ENCODE data around the gene FAAP20. TPM values are rescaled to one million over a fixed set of nuclear protein-coding genes. Genes with fewer than 3 reads are reported as not detected.

Gene FAAP20
- total and polyA plus RNA-seq, 10 of the 15 experiments (the other 5 are each of a cell fraction or from before 2014, with no cell fraction given) = 0.79 to 91.8 (median 20.9) TPM

DNA sequence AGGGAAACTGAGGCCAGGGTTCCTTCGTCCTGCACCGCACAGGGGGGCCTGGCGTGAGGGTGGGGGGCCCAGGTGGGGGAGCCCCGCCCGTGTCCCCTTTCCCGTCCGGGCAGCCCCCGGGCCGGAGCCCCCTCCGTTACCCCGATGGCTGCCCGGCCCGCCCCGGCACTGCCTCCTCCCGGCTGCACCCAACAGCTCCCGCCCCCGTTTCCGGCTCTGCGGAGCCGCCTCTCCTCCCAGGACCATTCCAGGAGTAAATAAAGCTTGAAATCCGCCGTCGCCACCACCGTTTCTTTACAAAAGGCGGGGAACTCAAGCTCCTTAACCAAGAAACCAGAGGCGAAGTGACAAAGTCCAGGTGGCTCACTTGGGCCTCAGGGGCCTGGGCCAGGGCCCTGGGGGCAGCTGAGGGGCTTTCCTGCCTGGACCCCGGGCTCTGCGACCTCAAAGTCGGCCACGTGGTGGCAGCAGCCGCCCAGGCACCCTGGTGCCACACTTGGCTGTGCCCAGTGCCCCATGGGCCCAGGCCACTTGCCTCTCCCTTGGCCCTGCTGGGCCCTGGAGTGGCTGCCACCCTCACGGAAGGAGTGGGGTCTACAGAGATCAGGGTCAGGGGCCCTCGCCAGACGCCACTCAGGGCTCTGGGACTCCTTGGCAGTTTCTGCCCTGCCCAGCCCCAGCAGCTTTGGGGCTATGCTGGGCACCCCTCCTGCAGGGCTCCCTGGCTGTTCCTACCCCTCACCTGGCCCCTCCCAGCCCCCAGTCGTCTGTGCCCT is 514 bp upstream of the FAAP20 start (continued):
- TF ChIP-seq, protein P1, sequence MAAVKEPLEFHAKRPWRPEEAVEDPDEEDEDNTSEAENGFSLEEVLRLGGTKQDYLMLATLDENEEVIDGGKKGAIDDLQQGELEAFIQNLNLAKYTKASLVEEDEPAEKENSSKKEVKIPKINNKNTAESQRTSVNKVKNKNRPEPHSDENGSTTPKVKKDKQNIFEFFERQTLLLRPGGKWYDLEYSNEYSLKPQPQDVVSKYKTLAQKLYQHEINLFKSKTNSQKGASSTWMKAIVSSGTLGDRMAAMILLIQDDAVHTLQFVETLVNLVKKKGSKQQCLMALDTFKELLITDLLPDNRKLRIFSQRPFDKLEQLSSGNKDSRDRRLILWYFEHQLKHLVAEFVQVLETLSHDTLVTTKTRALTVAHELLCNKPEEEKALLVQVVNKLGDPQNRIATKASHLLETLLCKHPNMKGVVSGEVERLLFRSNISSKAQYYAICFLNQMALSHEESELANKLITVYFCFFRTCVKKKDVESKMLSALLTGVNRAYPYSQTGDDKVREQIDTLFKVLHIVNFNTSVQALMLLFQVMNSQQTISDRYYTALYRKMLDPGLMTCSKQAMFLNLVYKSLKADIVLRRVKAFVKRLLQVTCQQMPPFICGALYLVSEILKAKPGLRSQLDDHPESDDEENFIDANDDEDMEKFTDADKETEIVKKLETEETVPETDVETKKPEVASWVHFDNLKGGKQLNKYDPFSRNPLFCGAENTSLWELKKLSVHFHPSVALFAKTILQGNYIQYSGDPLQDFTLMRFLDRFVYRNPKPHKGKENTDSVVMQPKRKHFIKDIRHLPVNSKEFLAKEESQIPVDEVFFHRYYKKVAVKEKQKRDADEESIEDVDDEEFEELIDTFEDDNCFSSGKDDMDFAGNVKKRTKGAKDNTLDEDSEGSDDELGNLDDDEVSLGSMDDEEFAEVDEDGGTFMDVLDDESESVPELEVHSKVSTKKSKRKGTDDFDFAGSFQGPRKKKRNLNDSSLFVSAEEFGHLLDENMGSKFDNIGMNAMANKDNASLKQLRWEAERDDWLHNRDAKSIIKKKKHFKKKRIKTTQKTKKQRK (IDR thresholded peaks at IDR 0.05; ENCODE audit: low read depth, low read length) = no peak

DNA sequence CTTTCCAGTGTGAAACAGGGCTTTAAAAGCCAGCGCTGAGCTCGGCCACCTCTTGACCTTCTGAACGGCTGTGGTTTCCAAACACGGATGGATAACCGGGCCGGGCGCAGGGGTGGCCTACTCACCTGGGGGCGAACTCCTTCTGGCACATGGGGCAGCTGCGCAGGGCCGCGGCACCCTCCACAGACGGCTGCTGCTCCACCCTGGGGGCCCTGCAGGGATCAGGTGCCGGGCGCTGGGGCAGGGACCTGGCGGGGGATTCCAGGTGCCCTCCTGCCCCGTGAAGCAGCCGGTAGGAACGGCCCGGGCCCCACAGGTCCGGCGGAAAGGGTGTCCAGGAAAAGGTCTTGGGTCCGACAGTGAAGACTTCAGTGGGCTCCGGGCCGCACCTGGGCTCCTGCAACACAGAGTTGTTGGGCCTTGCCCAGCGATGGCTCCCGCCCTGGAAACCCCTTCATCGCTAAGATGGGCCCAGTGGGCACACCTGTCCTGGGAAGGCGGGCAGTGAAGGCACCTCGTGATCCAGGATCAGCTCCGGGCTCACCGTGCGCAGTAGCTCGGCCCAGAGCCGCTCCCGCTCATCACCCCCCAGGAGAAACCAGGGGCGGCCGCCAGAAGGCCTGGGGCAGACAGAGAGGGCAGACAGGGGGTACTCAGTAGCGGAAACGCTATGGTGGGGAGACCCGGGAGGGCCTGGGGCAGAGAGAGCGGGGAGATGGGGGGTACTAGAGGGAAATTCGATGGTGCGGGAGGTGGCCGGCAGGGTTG is 874 bp downstream of the FAAP20 start:
- H3K27ac ChIP-seq (ENCODE audit: control insufficient read depth, insufficient read depth) = peak overlapping the region; percentile 42; the same call in 1 of the 2 replicates
- intact Hi-C loops (cut with micrococcal nuclease; ENCODE audit: unreplicated experiment) = loop anchor here (2.0 kb wide), 1 partner anchor 355 kb away; no protein-coding TSS in a partner anchor
- ATAC-seq (no peak), DNase-seq (ENCODE audit: low read depth, low spot score) (no peak), FAIRE-seq (no peak)
- in situ Hi-C loops (cut with MboI) = loop anchor here (5.0 to 10.0 kb wide), 2 partner anchors 194 to 1231 kb away; no protein-coding TSS in a partner anchor
- peaks cover 6% of the 10 kb centered on the region for H3K4me1 ChIP-seq (ENCODE audit: control insufficient read depth, insufficient read depth, low read length)
- H3K79me2 ChIP-seq (ENCODE audit: control insufficient read depth, insufficient read depth, low read length) = peaks cover 1% of the 10 kb centered on the region
- no peak overlapping the region for H2AFZ ChIP-seq (ENCODE audit: control insufficient read depth, low read depth, low read length)
- WGBS (ENCODE audit: insufficient coverage, insufficient replicate concordance, low lambda C conversion rate, missing lambda C conversion rate) = 82% methylated on average over 40 of the region's 44 CpGs
- peak overlapping the region; percentile 89 for H3K4me2 ChIP-seq (ENCODE audit: control insufficient read depth, insufficient read depth)
- BruUV-seq (replicated peaks) = no TSS peak
- TF ChIP-seq, protein P2, sequence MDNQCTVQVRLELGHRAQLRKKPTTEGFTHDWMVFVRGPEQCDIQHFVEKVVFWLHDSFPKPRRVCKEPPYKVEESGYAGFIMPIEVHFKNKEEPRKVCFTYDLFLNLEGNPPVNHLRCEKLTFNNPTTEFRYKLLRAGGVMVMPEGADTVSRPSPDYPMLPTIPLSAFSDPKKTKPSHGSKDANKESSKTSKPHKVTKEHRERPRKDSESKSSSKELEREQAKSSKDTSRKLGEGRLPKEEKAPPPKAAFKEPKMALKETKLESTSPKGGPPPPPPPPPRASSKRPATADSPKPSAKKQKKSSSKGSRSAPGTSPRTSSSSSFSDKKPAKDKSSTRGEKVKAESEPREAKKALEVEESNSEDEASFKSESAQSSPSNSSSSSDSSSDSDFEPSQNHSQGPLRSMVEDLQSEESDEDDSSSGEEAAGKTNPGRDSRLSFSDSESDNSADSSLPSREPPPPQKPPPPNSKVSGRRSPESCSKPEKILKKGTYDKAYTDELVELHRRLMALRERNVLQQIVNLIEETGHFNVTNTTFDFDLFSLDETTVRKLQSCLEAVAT (IDR thresholded peaks at IDR 0.05) = 0 out of 2 replicates have a peak, but pooled peaks have one; percentile 31
- no peak for TF ChIP-seq MTA3 (IDR thresholded peaks at IDR 0.05; ENCODE audit: borderline replicate concordance, low read length)
- no peaks in the 10 kb centered on the region; a peak in 1 of 4 replicates for H3K36me3 ChIP-seq (ENCODE audit: control insufficient read depth in 2 of 2, insufficient read depth in 2 of 2, low read length in 1 of 2)
- H3K9me3 ChIP-seq (replicated peaks; ENCODE audit: control insufficient read depth, insufficient read depth, low read length) = no peaks in the 10 kb centered on the region
- ChIA-PET CTCF (no interaction called here), RAD21 (ENCODE audit: unreplicated experiment) (interaction anchor here (0.6 kb wide), 1 partner anchor 13 kb away, joined by 3 read pairs; no protein-coding TSS in a partner anchor), SMC1A (ENCODE audit: uncharacterized antibody, unreplicated experiment) (no interaction called here), POLR2A (interaction anchor here (0.6 to 1.1 kb wide), 4 partner anchors 9 to 1770 kb away, joined by 3 to 4 read pairs (median 4); no protein-coding TSS in a partner anchor)
- H3K27me3 ChIP-seq (replicated peaks in 1 of 2; ENCODE audit: control insufficient read depth in 2 of 2, insufficient read depth in 2 of 2, low read length in 1 of 2) = no peaks in the 10 kb centered on the region
- H4K20me1 ChIP-seq (ENCODE audit: control insufficient read depth, insufficient read depth) = no peaks in the 10 kb centered on the region
- H3K4me3 ChIP-seq = peak overlapping the region; percentile 69; the same call in 1 of the 2 replicates
- H3K9ac ChIP-seq (ENCODE audit: control insufficient read depth, insufficient read depth, low read length) = peak overlapping the region; percentile 53

Measured in GM12878 (cell line).